OCI-LY3 (cell line): ENCODE measurements around the gene RXRA.

Experiments used
- CTCF ChIP-seq: fragments of 200-600, 300-600 bp; sonication (generic); IDR thresholded peaks from 2 replicates; pipeline ENCODE4 v1.5.1; 2014; ENCODE audit warnings: antibody characterized with exemption, low read length, low read depth
- EZH2phosphoT487 ChIP-seq: fragments of 200-600 bp; shearing (Covaris generic); IDR thresholded peaks from 2 replicates; pipeline ENCODE4 v1.6.1; 2018; ENCODE audit warnings: antibody characterized with exemption, mixed run types, low read depth

- no peak for TF ChIP-seq CTCF
- no peak for TF ChIP-seq EZH2phosphoT487
Measured at GRCh38 chr9:134319306-134320125, 6.7 kb upstream of the RXRA start.
